Liver (tissue), 9 donors: ENCODE data around the gene S100A5. TPM values are rescaled to one million over a fixed set of nuclear protein-coding genes. Genes with fewer than 3 reads are reported as not detected.
"Not testable (repeated sequence)": the region's sequence is repeated elsewhere in the genome, so short reads cannot be mapped to it uniquely, and the experiment has no call there.

Experiments used
- DNase-seq: peaks from one replicate; pipeline ENCODE4 v3.0.0-alpha.2; 2017; ENCODE audit warnings: low spot score
- H3K27ac ChIP-seq, 2 donors: one replicate each; pipeline ENCODE4 v1.7.0; 2013; ENCODE audit warnings: inconsistent platforms in 2 of 2, low read length in 2 of 2, control low read depth in 1 of 2, low read depth in 1 of 2, mild to moderate bottlenecking in 1 of 2
- H3K27me3 ChIP-seq, 4 donors: one replicate each; pipeline versions ENCODE4 v1.6.1 to v1.7.0; 2013; ENCODE audit warnings: low read length in 3 of 4, inconsistent platforms in 1 of 4, mild to moderate bottlenecking in 1 of 4, moderate library complexity in 1 of 4; ENCODE audit not compliant: control insufficient read depth in 4 of 4, insufficient read depth in 4 of 4
- H3K36me3 ChIP-seq, 4 donors: one replicate each; pipeline versions ENCODE4 v1.6.1 to v1.7.0; 2013; ENCODE audit warnings: low read length in 3 of 4, mild to moderate bottlenecking in 3 of 4, low read depth in 1 of 4, moderate library complexity in 1 of 4; ENCODE audit not compliant: control insufficient read depth in 4 of 4, insufficient read depth in 3 of 4
- H3K4me1 ChIP-seq, 4 donors: one replicate each; pipeline versions ENCODE4 v1.6.1 to v1.7.0; 2013; ENCODE audit warnings: low read length in 3 of 4, mild to moderate bottlenecking in 3 of 4, moderate library complexity in 1 of 4; ENCODE audit not compliant: control insufficient read depth in 4 of 4, insufficient read depth in 4 of 4
- H3K4me3 ChIP-seq, 3 donors: one replicate each; pipeline versions ENCODE4 v1.6.1 to v1.7.0; 2013; ENCODE audit warnings: low read length in 3 of 3, control low read depth in 1 of 3, low read depth in 1 of 3, mild to moderate bottlenecking in 1 of 3
- H3K9ac ChIP-seq, 2 donors: one replicate each; pipeline ENCODE4 v1.7.0; 2013; ENCODE audit warnings: low read length in 2 of 2, mild to moderate bottlenecking in 2 of 2, moderate library complexity in 2 of 2, control low read depth in 1 of 2, low read depth in 1 of 2
- H3K9me3 ChIP-seq, 4 donors: one replicate each; pipeline versions ENCODE4 v1.6.1 to v1.7.0; 2013; ENCODE audit warnings: low read length in 3 of 4; ENCODE audit not compliant: control insufficient read depth in 4 of 4
- HNF4A ChIP-seq, 2 donors: conservative IDR thresholded peaks; 2 replicates each; pipeline ENCODE4 v1.6.1; 2016; ENCODE audit warnings: antibody characterized with exemption in 2 of 2, mild to moderate bottlenecking in 2 of 2
- JUND ChIP-seq, 2 donors: IDR thresholded peaks; 2 replicates each; pipeline ENCODE4 v1.6.1; 2016; ENCODE audit warnings: antibody characterized with exemption in 2 of 2
- RXRA ChIP-seq, 2 donors: IDR thresholded peaks; 2 replicates each; pipeline ENCODE4 v1.6.1; 2017 to 2018; ENCODE audit warnings: antibody characterized with exemption in 2 of 2, mild to moderate bottlenecking in 1 of 2
- TAF1 ChIP-seq: conservative IDR thresholded peaks from 2 replicates; pipeline ENCODE4 v1.6.1; 2016; ENCODE audit warnings: antibody characterized with exemption, mild to moderate bottlenecking
- ZBTB33 ChIP-seq: IDR thresholded peaks from 2 replicates; pipeline ENCODE4 v1.6.1; 2016; ENCODE audit warnings: antibody characterized with exemption
- WGBS: extraction: QIAGEN DNeasy Blood & Tissue Kit; methylation state at CpG from one replicate; pipeline ENCODE4 v1.1.7; 2013; 5-methylcytosine and 5-hydroxymethylcytosine counted together
- polyA plus RNA-seq, 2 donors: library from polyadenylated mRNA; stranded (reverse) in 1 of 2; unstranded in 1 of 2; fragments of 200-250 nt in 1 of 2; fragments of >200 nt in 1 of 2; fragmentation: Nextera tagmentation in 1 of 2; extraction: Ambion mirVana in 1 of 2; gene quantifications; one replicate each; pipeline versions ENCODE4 v1.2.1 to v1.2.3, GENCODE V29; 2013 to 2015
- total RNA-seq, 2 donors: library from RNA; depleted of rRNA; stranded (reverse); fragments of >200 nt; gene quantifications; one replicate each; pipeline ENCODE4 v1.2.3, GENCODE V29; 2014
- TF ChIP-seq, protein P1 (sequence below): IDR thresholded peaks from 2 replicates; pipeline ENCODE4 v1.6.1; 2016; ENCODE audit warnings: antibody characterized with exemption
- TF ChIP-seq, protein P2 (sequence below): fragments of 150-350 bp; IDR thresholded peaks from 2 replicates; pipeline ENCODE4 v1.5.1; 2017; ENCODE audit warnings: improper control_type of control experiment, low read depth, low read length; ENCODE audit not compliant: missing input control
- donor health status: healthy.
- donor health status: healthy.
- donor health status: healthy.
- donor health status: healthy.
- donor health status: healthy.

Gene S100A5
- total and polyA plus RNA-seq, 4 donors: not detected

DNA sequence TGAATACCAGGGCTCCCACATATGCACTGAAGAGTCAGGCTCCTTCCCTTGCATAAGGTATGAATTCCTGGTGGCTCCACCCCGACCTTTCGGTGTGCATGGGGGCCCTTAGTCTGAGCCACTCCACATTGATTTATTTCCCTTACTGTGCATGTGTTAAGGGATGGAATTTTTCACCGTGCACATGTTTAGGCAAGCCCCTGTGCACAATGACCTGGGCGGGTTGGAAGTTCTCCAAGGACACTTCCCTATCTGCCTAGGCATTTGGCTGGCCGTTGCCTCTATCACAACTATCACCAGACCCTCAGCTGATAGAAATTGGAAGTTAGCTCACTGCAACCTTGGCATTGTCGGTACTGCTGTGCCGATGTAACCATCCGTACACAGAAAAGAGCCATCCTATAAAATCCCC, 14.6 kb downstream of the S100A5 start (continued):
- TF ChIP-seq, protein P1, sequence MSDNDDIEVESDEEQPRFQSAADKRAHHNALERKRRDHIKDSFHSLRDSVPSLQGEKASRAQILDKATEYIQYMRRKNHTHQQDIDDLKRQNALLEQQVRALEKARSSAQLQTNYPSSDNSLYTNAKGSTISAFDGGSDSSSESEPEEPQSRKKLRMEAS: no peak
- TF ChIP-seq RXRA (IDR thresholded peaks at IDR 0.05): no peak

DNA sequence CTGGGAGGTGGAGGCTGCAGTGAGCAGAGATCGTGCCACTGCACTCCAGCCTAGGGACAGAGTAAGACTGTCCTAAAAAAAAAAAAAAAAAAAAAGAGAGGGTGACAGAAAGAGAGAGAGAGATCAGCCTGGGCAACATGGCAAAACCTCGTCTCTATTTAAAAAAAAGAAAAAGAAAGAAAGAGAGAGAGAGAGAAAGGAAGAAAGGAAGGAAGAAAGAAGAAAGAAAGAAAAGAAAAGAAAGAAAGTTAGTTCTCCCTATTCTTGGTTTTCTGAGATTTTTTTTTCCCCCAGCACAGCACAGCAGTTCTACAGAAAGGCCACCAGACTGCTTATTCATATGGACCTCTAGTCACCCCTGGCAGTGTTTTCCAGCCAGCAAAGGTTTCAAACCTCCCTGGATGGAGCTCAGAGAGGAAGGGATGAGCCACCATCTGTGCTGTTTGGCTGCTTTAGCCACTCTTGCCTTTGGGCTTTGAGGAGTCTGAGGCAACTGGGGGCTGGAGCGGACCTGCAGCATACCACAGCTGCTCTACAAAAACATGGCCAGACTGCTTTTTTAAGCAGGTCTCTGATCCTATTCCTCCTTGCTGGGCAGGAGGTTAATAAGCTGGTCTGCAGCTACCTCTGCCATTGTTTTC, 15.5 kb downstream of the S100A5 start:
- no peak for DNase-seq
- H3K4me1 ChIP-seq: peaks cover 0 to 2% (median 0%) of the 10 kb centered on the region in 4 donors
- no peaks in the 10 kb centered on the region for H3K9me3 ChIP-seq
- H3K9ac ChIP-seq: no peak overlapping the region
- no peaks in the 10 kb centered on the region for H3K36me3 ChIP-seq
- H3K27me3 ChIP-seq: no peaks in the 10 kb centered on the region
- no peak overlapping the region for H3K4me3 ChIP-seq
- WGBS: 67% methylated on average over 3 of the region's 3 CpGs
- no peak for TF ChIP-seq ZBTB33
- TF ChIP-seq HNF4A (conservative IDR thresholded peaks at IDR 0.05): no peak
- TF ChIP-seq JUND (IDR thresholded peaks at IDR 0.05): no peak
- TF ChIP-seq TAF1: no peak
- TF ChIP-seq, protein P2, sequence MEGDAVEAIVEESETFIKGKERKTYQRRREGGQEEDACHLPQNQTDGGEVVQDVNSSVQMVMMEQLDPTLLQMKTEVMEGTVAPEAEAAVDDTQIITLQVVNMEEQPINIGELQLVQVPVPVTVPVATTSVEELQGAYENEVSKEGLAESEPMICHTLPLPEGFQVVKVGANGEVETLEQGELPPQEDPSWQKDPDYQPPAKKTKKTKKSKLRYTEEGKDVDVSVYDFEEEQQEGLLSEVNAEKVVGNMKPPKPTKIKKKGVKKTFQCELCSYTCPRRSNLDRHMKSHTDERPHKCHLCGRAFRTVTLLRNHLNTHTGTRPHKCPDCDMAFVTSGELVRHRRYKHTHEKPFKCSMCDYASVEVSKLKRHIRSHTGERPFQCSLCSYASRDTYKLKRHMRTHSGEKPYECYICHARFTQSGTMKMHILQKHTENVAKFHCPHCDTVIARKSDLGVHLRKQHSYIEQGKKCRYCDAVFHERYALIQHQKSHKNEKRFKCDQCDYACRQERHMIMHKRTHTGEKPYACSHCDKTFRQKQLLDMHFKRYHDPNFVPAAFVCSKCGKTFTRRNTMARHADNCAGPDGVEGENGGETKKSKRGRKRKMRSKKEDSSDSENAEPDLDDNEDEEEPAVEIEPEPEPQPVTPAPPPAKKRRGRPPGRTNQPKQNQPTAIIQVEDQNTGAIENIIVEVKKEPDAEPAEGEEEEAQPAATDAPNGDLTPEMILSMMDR: no peak
- no peak overlapping the region for H3K27ac ChIP-seq

GRCh38 chr1:153522353-153523048, 18.2 kb downstream of the S100A5 start:
- H3K9ac ChIP-seq, H3K27me3 ChIP-seq, H3K4me1 ChIP-seq, H3K4me3 ChIP-seq, H3K9me3 ChIP-seq, H3K36me3 ChIP-seq, DNase-seq, H3K27ac ChIP-seq: not testable (repeated sequence)
- WGBS: 78% methylated on average over 14 of the region's 14 CpGs

- not testable (repeated sequence) for DNase-seq, H3K36me3 ChIP-seq, H3K4me1 ChIP-seq, H3K27ac ChIP-seq, H3K9me3 ChIP-seq, H3K9ac ChIP-seq, H3K4me3 ChIP-seq, H3K27me3 ChIP-seq
- 97% methylated on average over 37 of the region's 37 CpGs for WGBS
Measured at GRCh38 chr1:153521808-153522207, 18.9 kb downstream of the S100A5 start.
